RWPE2 (cell line): ENCODE results near the gene ERBB4.

Experiments
- ATAC-seq: fragments of 200-7000 bp; cut with Tn5 transposase; 3 replicates; pipeline ENCODE4 v1.9.1; 2021; ENCODE audit warnings: low read depth
- DNase-seq: peaks from one replicate; pipeline ENCODE4 v3.0.0-alpha.2; 2020; ENCODE audit warnings: low spot score
- H3K27ac ChIP-seq: fragments of 450-650 bp; 2 replicates; pipeline ENCODE4 v1.5.1; 2017; ENCODE audit warnings: mild to moderate bottlenecking; ENCODE audit not compliant: poor library complexity, severe bottlenecking
- H3K27me3 ChIP-seq: fragments of 250-450 bp; sonication (Bioruptor Pico); 2 replicates; pipeline ENCODE4 v1.5.1; 2021; ENCODE audit warnings: mild to moderate bottlenecking, moderate library complexity; ENCODE audit not compliant: insufficient read depth, poor library complexity, severe bottlenecking
- H3K36me3 ChIP-seq: fragments of 250-450 bp; sonication (Bioruptor Pico); 2 replicates; pipeline ENCODE4 v1.5.1; 2020; ENCODE audit warnings: low read depth, mild to moderate bottlenecking, moderate library complexity
- H3K4me1 ChIP-seq: fragments of 250-450 bp; sonication (Bioruptor Pico); 2 replicates; pipeline ENCODE4 v1.5.1; 2021; ENCODE audit warnings: mild to moderate bottlenecking, moderate library complexity; ENCODE audit not compliant: insufficient read depth, poor library complexity, severe bottlenecking
- H3K4me3 ChIP-seq: fragments of 250-450 bp; sonication (Bioruptor Pico); 2 replicates; pipeline ENCODE4 v1.5.1; 2021; ENCODE audit warnings: mild to moderate bottlenecking, moderate library complexity; ENCODE audit not compliant: severe bottlenecking
- H3K9me3 ChIP-seq: fragments of 250-450 bp; sonication (Bioruptor Pico); 2 replicates; pipeline ENCODE4 v1.5.1; 2021; ENCODE audit warnings: mild to moderate bottlenecking, moderate library complexity; ENCODE audit not compliant: severe bottlenecking
- TF ChIP-seq, protein P1 (sequence below): fragments of 450-650 bp; IDR thresholded peaks from one replicate; pipeline ENCODE4 v1.5.1; 2017; ENCODE audit warnings: mild to moderate bottlenecking, moderate library complexity; ENCODE audit not compliant: poor library complexity, severe bottlenecking

The ERBB4 gene

DNA sequence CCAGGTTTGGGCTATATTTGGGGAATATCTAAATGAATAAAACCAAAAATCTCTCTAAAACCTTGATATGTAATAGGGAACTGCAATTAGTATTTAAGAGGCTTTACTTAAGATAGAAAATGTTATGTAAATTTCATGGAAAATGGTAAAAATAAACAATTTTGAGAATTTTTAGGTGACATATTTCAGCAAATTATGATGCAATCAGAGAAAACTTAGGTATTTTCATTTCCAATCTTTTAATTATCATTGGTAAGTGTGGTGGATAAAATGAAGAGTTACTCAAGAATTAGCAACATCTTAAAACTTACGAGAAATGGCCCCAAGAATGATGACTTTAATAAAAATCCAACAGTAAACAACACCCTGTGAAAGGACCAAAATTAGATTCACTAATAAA is 571.4 kb downstream of the ERBB4 start:
- H3K36me3 ChIP-seq: no peaks in the 10 kb centered on the region
- no peak for DNase-seq
- TF ChIP-seq, protein P1, sequence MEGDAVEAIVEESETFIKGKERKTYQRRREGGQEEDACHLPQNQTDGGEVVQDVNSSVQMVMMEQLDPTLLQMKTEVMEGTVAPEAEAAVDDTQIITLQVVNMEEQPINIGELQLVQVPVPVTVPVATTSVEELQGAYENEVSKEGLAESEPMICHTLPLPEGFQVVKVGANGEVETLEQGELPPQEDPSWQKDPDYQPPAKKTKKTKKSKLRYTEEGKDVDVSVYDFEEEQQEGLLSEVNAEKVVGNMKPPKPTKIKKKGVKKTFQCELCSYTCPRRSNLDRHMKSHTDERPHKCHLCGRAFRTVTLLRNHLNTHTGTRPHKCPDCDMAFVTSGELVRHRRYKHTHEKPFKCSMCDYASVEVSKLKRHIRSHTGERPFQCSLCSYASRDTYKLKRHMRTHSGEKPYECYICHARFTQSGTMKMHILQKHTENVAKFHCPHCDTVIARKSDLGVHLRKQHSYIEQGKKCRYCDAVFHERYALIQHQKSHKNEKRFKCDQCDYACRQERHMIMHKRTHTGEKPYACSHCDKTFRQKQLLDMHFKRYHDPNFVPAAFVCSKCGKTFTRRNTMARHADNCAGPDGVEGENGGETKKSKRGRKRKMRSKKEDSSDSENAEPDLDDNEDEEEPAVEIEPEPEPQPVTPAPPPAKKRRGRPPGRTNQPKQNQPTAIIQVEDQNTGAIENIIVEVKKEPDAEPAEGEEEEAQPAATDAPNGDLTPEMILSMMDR: no peak
- ATAC-seq: no peak
- H3K27me3 ChIP-seq: no peaks in the 10 kb centered on the region
- no peak overlapping the region for H3K27ac ChIP-seq
- H3K4me3 ChIP-seq: no peak overlapping the region
- no peaks in the 10 kb centered on the region for H3K4me1 ChIP-seq
- no peaks in the 10 kb centered on the region for H3K9me3 ChIP-seq

- H3K4me1 ChIP-seq: no peaks in the 10 kb centered on the region
- no peaks in the 10 kb centered on the region for H3K36me3 ChIP-seq
- DNase-seq: no peak
- ATAC-seq: no peak
- TF ChIP-seq, protein P1: no peak
- no peaks in the 10 kb centered on the region for H3K9me3 ChIP-seq
- no peak overlapping the region for H3K27ac ChIP-seq
- no peak overlapping the region for H3K4me3 ChIP-seq
- H3K27me3 ChIP-seq: no peaks in the 10 kb centered on the region
Observed at GRCh38 chr2:211963969-211964368, 574.6 kb downstream of the ERBB4 start.

DNA sequence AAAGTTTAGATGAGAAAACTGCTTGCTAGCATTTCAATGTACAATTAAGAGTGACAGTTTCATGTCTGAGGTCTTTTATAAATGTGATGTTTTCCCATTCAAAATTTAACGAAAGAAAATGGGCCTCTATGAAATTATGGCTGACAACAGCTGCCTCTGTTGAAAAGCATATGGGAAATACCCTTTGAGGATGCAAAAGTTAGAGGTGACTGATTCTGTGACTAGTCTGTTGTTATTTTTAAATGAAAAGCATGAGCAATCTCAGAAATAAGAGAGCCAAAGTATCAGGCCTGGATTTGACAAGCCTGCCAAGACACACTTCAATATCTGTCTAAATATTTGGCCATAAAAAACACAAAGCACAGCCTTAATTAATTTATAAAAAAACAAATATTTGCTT is 580.8 kb downstream of the ERBB4 start:
- Histone ChIP-seq H3K4me3 (no peak overlapping the region), H3K9me3 (no peaks in the 10 kb centered on the region), H3K27ac (no peak overlapping the region), H3K36me3 (no peaks in the 10 kb centered on the region), H3K4me1 (no peaks in the 10 kb centered on the region), H3K27me3 (no peaks in the 10 kb centered on the region)
- DNase-seq (no peak), ATAC-seq (no peak)
- TF ChIP-seq, protein P1: no peak

- TF ChIP-seq, protein P1: no peak
- no peak for ATAC-seq
- no peaks in the 10 kb centered on the region for H3K4me1 ChIP-seq
Observed at GRCh38 chr2:211955648-211956047, 583.0 kb downstream of the ERBB4 start.

GRCh38 chr2:211948932-211949331 is 589.7 kb downstream of the ERBB4 start:
- Histone ChIP-seq H3K9me3 (no peaks in the 10 kb centered on the region), H3K27ac (no peak overlapping the region), H3K4me3 (no peak overlapping the region), H3K27me3 (no peaks in the 10 kb centered on the region), H3K36me3 (no peaks in the 10 kb centered on the region), H3K4me1 (no peaks in the 10 kb centered on the region)
- ATAC-seq (no peak), DNase-seq (no peak)
- TF ChIP-seq, protein P1: no peak

More at GRCh38 chr2:211955648-211956047, 583.0 kb downstream of the ERBB4 start:
- Histone ChIP-seq H3K4me3 (no peak overlapping the region), H3K36me3 (no peaks in the 10 kb centered on the region), H3K27ac (no peak overlapping the region), H3K27me3 (no peaks in the 10 kb centered on the region), H3K9me3 (no peaks in the 10 kb centered on the region)
- no peak for DNase-seq
